SK-N-SH treated with all-trans-retinoic acid at 6 μM for 48 hours (cell line): ENCODE data around the gene LNX2.

ENCODE experiments used
- ATAC-seq: fragments of 200-7000 bp; cut with Tn5 transposase; 3 replicates; pipeline ENCODE4 v1.9.1; 2020; ENCODE audit warnings: mild to moderate bottlenecking, moderate library complexity
- ARNTL ChIP-seq: fragments of 450-650 bp; formaldehyde crosslinking; IDR thresholded peaks from 2 replicates; pipeline ENCODE4 v1.5.0; 2020; ENCODE audit warnings: low read depth, mild to moderate bottlenecking, moderate library complexity, borderline replicate concordance
- BACH2 ChIP-seq: fragments of 250-450 bp; sonication (Bioruptor Pico); IDR thresholded peaks from 2 replicates; pipeline ENCODE4 v1.9.0; 2021; ENCODE audit warnings: mild to moderate bottlenecking, borderline replicate concordance
- CREB5 ChIP-seq: fragments of 250-450 bp; sonication (Bioruptor Pico); IDR thresholded peaks from 2 replicates; pipeline ENCODE4 v1.5.1; 2020; ENCODE audit warnings: low read depth, mild to moderate bottlenecking, moderate library complexity
- CSDC2 ChIP-seq: fragments of 250-450 bp; sonication (Bioruptor Pico); IDR thresholded peaks from 2 replicates; pipeline ENCODE4 v1.5.0; 2020; ENCODE audit warnings: mild to moderate bottlenecking, moderate library complexity
- CSRNP3 ChIP-seq: fragments of 250-450 bp; sonication (Bioruptor Pico); IDR thresholded peaks from 2 replicates; pipeline ENCODE4 v1.5.1; 2021; ENCODE audit warnings: mild to moderate bottlenecking, moderate library complexity
- ESRRG ChIP-seq: fragments of 250-450 bp; sonication (Bioruptor Pico); IDR thresholded peaks from 2 replicates; pipeline ENCODE4 v1.6.1; 2021; ENCODE audit warnings: mild to moderate bottlenecking
- GLIS3 ChIP-seq: fragments of 250-450 bp; sonication (Bioruptor Pico); IDR thresholded peaks from 2 replicates; pipeline ENCODE4 v1.5.0; 2020; ENCODE audit warnings: mild to moderate bottlenecking, moderate library complexity
- ISL1 ChIP-seq: fragments of 250-450 bp; sonication (Bioruptor Pico); IDR thresholded peaks from 2 replicates; pipeline ENCODE4 v2.1.2; 2022; ENCODE audit warnings: mild to moderate bottlenecking, moderate library complexity
- OSR1 ChIP-seq: fragments of 250-450 bp; sonication (Bioruptor Pico); IDR thresholded peaks from 2 replicates; pipeline ENCODE4 v1.8.0; 2022; ENCODE audit warnings: moderate library complexity, mild to moderate bottlenecking, inconsistent platforms
- PATZ1 ChIP-seq: fragments of 250-450 bp; sonication (Bioruptor Pico); IDR thresholded peaks from 2 replicates; pipeline ENCODE4 v1.8.0; 2020; ENCODE audit warnings: mild to moderate bottlenecking, moderate library complexity, borderline replicate concordance
- POU6F1 ChIP-seq: fragments of 250-450 bp; sonication (Bioruptor Pico); IDR thresholded peaks from 2 replicates; pipeline ENCODE4 v1.8.0; 2021; ENCODE audit warnings: low read depth, mild to moderate bottlenecking, moderate library complexity, borderline replicate concordance
- PPARA ChIP-seq: fragments of 250-450 bp; sonication (Bioruptor Pico); IDR thresholded peaks from 2 replicates; pipeline ENCODE4 v1.5.0; 2020; ENCODE audit warnings: mild to moderate bottlenecking, borderline replicate concordance
- RARB ChIP-seq: fragments of 250-450 bp; sonication (Bioruptor Pico); IDR thresholded peaks from 2 replicates; pipeline ENCODE4 v1.8.0; 2021; ENCODE audit warnings: mild to moderate bottlenecking, moderate library complexity
- TCF4 ChIP-seq: fragments of 250-450 bp; sonication (Bioruptor Pico); IDR thresholded peaks from 2 replicates; pipeline ENCODE4 v1.8.0; 2021; ENCODE audit warnings: mild to moderate bottlenecking, moderate library complexity, borderline replicate concordance
- TOX ChIP-seq: fragments of 250-450 bp; sonication (Bioruptor Pico); IDR thresholded peaks from 2 replicates; pipeline ENCODE4 v1.8.0; 2021; ENCODE audit warnings: mild to moderate bottlenecking, moderate library complexity, borderline replicate concordance
- TSHZ2 ChIP-seq: fragments of 250-450 bp; sonication (Bioruptor Pico); IDR thresholded peaks from 2 replicates; pipeline ENCODE4 v1.5.0; 2020; ENCODE audit warnings: mild to moderate bottlenecking, moderate library complexity
- ZC3H10 ChIP-seq: fragments of 250-450 bp; sonication (Bioruptor Pico); IDR thresholded peaks from 2 replicates; pipeline ENCODE4 v1.5.1; 2021; ENCODE audit warnings: mild to moderate bottlenecking, moderate library complexity
- ZFP3 ChIP-seq: fragments of 250-450 bp; sonication (Bioruptor Pico); IDR thresholded peaks from 2 replicates; pipeline ENCODE4 v1.5.0; 2020; ENCODE audit warnings: mild to moderate bottlenecking, moderate library complexity
- ZFP30 ChIP-seq: fragments of 450-650 bp; formaldehyde crosslinking; IDR thresholded peaks from 2 replicates; pipeline ENCODE4 v1.5.0; 2022; ENCODE audit warnings: mild to moderate bottlenecking, moderate library complexity
- ZNF565 ChIP-seq: fragments of 450-650 bp; formaldehyde crosslinking; conservative IDR thresholded peaks from 2 replicates; pipeline ENCODE4 v1.5.0; 2020; ENCODE audit warnings: low read depth, mild to moderate bottlenecking, moderate library complexity
- ZNF70 ChIP-seq: fragments of 450-650 bp; formaldehyde crosslinking; IDR thresholded peaks from 2 replicates; pipeline ENCODE4 v1.5.0; 2020; ENCODE audit warnings: mild to moderate bottlenecking, moderate library complexity
- ZNF8 ChIP-seq: fragments of 450-650 bp; formaldehyde crosslinking; IDR thresholded peaks from 2 replicates; pipeline ENCODE4 v1.5.0; 2020; ENCODE audit warnings: mild to moderate bottlenecking, moderate library complexity

Gene LNX2

GRCh38 chr13:27505792-27506191 lies 114.5 kb downstream of the LNX2 start:
- TF ChIP-seq TSHZ2 (no peak), BACH2 (CRISPR knock-in tag) (no peak), CSRNP3 (CRISPR knock-in tag) (no peak), ZNF70 (no peak), POU6F1 (no peak), ARNTL (no peak), ZFP3 (CRISPR knock-in tag) (no peak), ZC3H10 (CRISPR knock-in tag) (no peak), ZNF565 (no peak), TOX (CRISPR knock-in tag) (no peak), RARB (CRISPR knock-in tag) (no peak), GLIS3 (CRISPR knock-in tag) (no peak), TCF4 (CRISPR knock-in tag) (no peak), PPARA (CRISPR knock-in tag) (no peak), ISL1 (CRISPR knock-in tag) (no peak), CSDC2 (CRISPR knock-in tag) (no peak), CREB5 (CRISPR knock-in tag) (no peak), PATZ1 (CRISPR knock-in tag) (no peak)
- TF ChIP-seq, all 23 proteins: peak for 0

DNA sequence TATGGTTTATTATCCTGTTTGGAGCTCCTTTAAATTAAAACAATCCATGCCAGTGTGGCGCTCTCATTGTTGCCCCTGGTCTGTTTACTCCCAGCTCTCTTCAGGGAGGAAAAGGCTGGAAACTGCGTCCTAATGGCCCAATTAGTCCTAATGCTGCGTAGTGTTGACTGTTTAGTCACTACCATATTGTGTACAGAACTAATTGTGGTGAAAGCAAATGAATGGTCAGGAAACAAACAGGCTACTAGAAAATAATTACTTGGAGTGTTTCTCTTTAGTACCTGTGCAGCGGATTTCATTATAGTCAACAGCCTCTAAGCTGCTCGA lies 115.5 kb downstream of the LNX2 start:
- ATAC-seq, result no peak
- TF ChIP-seq ISL1 (CRISPR knock-in tag), result no peak
- no peak for TF ChIP-seq ESRRG (CRISPR knock-in tag)
- no peak for TF ChIP-seq CSRNP3 (CRISPR knock-in tag)
- TF ChIP-seq PATZ1 (CRISPR knock-in tag), result no peak
- TF ChIP-seq TCF4 (CRISPR knock-in tag), result no peak
- TF ChIP-seq ZFP30 (CRISPR knock-in tag), result no peak
- no peak for TF ChIP-seq ZNF565
- TF ChIP-seq PPARA (CRISPR knock-in tag), result no peak
- no peak for TF ChIP-seq ZFP3 (CRISPR knock-in tag)
- TF ChIP-seq RARB (CRISPR knock-in tag), result no peak
- no peak for TF ChIP-seq ARNTL
- TF ChIP-seq ZC3H10 (CRISPR knock-in tag), result no peak
- no peak for TF ChIP-seq TOX (CRISPR knock-in tag)
- no peak for TF ChIP-seq TSHZ2
- TF ChIP-seq ZNF8 (CRISPR knock-in tag), result no peak
- no peak for TF ChIP-seq BACH2 (CRISPR knock-in tag)
- no peak for TF ChIP-seq OSR1 (CRISPR knock-in tag)
- no peak for TF ChIP-seq CREB5 (CRISPR knock-in tag)

More at GRCh38 chr13:27505792-27506191, 114.5 kb downstream of the LNX2 start:
- ATAC-seq, result no peak
